ENCODE results near the gene ZMYM4. TPM values are rescaled to one million over a fixed set of nuclear protein-coding genes. Genes with fewer than 3 reads are reported as not detected.

The ZMYM4 gene
- polyA plus RNA-seq, 1 experiment = 58.3 TPM

DNA sequence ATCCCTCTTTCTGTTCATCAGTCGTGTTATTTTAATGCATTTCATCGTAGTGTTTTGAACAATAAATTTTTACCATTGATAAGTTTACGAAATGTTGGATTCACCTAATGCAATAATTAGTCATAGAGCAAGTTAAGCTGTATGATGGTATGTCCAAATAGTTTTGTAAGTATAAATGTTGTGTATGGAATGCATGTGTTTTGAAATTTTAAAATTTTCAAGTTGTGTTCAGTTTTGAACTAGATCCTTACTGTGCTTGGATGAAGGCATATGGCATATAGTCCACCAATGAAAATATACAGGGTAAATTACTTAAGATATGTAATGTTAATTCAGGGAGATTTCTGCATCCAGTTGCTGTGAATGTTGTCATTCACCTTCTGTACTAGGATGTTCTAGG lies 2.3 kb downstream of the ZMYM4 start:
- POLR2A ChIA-PET = no interaction called here
- CTCF ChIA-PET = interaction anchor here (1.0 to 1.2 kb wide), 2 partner anchors 48 to 69 kb away, joined by 3 to 5 read pairs; no protein-coding TSS in a partner anchor
- H3K9me3 ChIP-seq (ENCODE audit: control insufficient read depth, insufficient read depth, low read length) = no peaks in the 10 kb centered on the region
- no peak overlapping the region for H3K27ac ChIP-seq (ENCODE audit: low read depth, low read length)
- no peak overlapping the region for H3K4me3 ChIP-seq (ENCODE audit: low read depth, low read length)
- TF ChIP-seq, protein P1, sequence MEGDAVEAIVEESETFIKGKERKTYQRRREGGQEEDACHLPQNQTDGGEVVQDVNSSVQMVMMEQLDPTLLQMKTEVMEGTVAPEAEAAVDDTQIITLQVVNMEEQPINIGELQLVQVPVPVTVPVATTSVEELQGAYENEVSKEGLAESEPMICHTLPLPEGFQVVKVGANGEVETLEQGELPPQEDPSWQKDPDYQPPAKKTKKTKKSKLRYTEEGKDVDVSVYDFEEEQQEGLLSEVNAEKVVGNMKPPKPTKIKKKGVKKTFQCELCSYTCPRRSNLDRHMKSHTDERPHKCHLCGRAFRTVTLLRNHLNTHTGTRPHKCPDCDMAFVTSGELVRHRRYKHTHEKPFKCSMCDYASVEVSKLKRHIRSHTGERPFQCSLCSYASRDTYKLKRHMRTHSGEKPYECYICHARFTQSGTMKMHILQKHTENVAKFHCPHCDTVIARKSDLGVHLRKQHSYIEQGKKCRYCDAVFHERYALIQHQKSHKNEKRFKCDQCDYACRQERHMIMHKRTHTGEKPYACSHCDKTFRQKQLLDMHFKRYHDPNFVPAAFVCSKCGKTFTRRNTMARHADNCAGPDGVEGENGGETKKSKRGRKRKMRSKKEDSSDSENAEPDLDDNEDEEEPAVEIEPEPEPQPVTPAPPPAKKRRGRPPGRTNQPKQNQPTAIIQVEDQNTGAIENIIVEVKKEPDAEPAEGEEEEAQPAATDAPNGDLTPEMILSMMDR (IDR thresholded peaks at IDR 0.05; ENCODE audit: low read depth, low read length) = no peak
- no peak for DNase-seq (ENCODE audit: low read depth, low spot score)
- no peaks in the 10 kb centered on the region for H3K27me3 ChIP-seq (ENCODE audit: control insufficient read depth, insufficient read depth, low read length)

DNA sequence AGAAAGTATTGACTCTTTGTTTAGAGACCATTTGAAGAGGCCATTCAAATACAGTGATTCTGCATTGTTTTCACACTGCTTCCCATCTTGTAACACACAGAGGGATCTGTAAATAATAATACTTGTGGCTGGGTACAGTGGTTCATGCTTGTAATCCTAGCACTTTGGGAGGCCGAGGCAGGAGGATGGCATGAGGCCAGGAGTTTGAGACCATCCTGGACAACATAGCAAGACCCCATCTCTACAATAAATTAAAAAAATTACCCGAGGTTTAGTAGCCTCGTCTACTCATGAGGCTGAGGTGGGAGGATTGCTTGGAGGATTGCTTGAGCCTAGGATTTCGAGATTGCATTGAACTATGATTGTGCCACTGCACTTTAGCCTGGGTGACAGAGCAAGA lies 5.7 kb downstream of the ZMYM4 start:
- no peaks in the 10 kb centered on the region for H3K9me3 ChIP-seq (ENCODE audit: control insufficient read depth, insufficient read depth, low read length)
- H3K4me3 ChIP-seq (ENCODE audit: low read depth, low read length) = no peak overlapping the region
- H3K27me3 ChIP-seq (ENCODE audit: control insufficient read depth, insufficient read depth, low read length) = no peaks in the 10 kb centered on the region
- H3K27ac ChIP-seq (ENCODE audit: low read depth, low read length) = no peak overlapping the region
- TF ChIP-seq, protein P1 (IDR thresholded peaks at IDR 0.05; ENCODE audit: low read depth, low read length) = no peak
- no peak for DNase-seq (ENCODE audit: low read depth, low spot score)
- ChIA-PET CTCF (no interaction called here), POLR2A (no interaction called here)

DNA sequence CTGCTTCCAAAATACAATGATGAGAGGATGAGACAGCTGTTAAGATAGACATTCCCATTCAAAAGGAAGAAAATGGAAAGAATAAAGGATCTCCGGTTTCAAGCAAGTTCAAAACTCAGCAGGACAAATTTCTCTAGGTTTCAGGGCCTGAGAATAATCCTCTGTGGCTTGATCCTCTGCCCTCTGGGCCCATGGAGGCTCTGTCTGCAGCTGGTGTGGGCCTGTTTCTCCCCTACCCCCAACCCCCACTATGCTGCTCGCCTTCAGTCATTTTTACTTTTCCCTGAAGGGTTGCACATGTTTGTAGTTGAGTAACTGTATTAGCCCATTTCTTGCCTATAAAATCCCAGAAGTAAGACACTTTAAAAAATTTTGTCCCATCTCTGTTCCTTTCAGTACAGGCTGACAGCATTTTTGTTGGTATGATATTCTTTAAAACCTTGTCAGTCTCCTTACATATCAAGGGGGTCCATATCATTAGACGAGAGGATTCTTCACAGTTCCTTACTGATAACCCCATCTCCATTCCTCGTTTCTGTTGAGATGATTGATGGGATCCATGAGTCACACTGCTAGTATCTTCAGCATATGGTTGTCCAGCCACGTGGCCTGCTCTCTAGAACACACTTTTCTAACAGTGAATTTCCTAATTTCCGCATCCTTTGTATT lies 10.5 kb downstream of the ZMYM4 start:
- TF ChIP-seq, protein P1 (IDR thresholded peaks at IDR 0.05; ENCODE audit: low read depth, low read length) = no peak
- Histone ChIP-seq H3K9me3 (ENCODE audit: control insufficient read depth, insufficient read depth, low read length) (peaks cover 6% of the 10 kb centered on the region), H3K27me3 (ENCODE audit: control insufficient read depth, insufficient read depth, low read length) (no peaks in the 10 kb centered on the region), H3K4me3 (ENCODE audit: low read depth, low read length) (no peak overlapping the region), H3K27ac (ENCODE audit: low read depth, low read length) (no peak overlapping the region)
- ChIA-PET POLR2A (interaction anchor here (0.7 kb wide), 1 partner anchor 1172 kb away, joined by 4 read pairs; the partner anchor contains the start of gene OSCP1), CTCF (no interaction called here)
- no peak for DNase-seq (ENCODE audit: low read depth, low spot score)

DNA sequence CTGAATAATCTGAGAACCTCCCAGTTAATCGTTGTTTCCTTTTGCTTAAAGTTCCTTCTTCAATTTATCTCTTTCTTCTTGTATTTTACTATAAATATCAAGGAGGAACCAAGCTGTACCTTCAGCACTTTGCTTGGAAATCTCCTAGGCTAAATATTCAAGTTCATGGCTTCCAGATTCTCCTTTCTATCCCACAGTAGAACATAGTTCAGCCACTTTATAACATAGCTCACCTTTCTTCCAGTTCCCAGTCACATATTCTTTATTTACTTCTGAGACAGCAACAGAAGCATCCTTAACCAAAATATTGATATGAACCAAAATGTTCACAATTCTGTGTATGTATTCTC lies 11.0 kb downstream of the ZMYM4 start:
- Histone ChIP-seq H3K27me3 (ENCODE audit: control insufficient read depth, insufficient read depth, low read length) (no peaks in the 10 kb centered on the region), H3K27ac (ENCODE audit: low read depth, low read length) (no peak overlapping the region), H3K9me3 (ENCODE audit: control insufficient read depth, insufficient read depth, low read length) (peaks cover 7% of the 10 kb centered on the region), H3K4me3 (ENCODE audit: low read depth, low read length) (no peak overlapping the region)
- TF ChIP-seq, protein P1 (IDR thresholded peaks at IDR 0.05; ENCODE audit: low read depth, low read length) = no peak
- no peak for DNase-seq (ENCODE audit: low read depth, low spot score)
- POLR2A ChIA-PET = no interaction called here
- CTCF ChIA-PET = no interaction called here

DNA sequence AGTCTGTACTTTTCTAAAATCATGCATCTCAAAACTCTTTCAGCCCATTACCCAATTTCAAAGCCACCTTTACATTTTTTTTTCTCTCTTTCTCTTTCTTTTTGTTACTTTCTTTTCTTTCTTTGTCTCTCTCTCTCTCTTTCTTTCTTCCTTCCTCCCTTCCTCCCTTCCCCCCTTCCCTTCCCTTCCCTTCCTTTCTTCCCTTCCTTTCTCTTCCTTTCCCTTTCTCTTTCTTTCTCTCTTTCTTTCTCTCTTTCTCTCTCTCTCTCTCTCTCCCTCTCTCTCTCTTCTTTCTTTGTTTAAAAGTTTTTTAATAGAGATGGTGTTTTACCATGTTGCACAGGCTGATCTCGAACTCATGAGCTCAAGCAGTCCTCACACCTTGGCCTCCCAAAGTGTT lies 11.5 kb downstream of the ZMYM4 start:
- POLR2A ChIA-PET = no interaction called here
- TF ChIP-seq, protein P1 (IDR thresholded peaks at IDR 0.05; ENCODE audit: low read depth, low read length) = no peak

More for the DNA sequence above, 11.5 kb downstream of the ZMYM4 start:
- H3K9me3 ChIP-seq (ENCODE audit: control insufficient read depth, insufficient read depth, low read length) = peaks cover 7% of the 10 kb centered on the region
- no peak overlapping the region for H3K4me3 ChIP-seq (ENCODE audit: low read depth, low read length)
- no peaks in the 10 kb centered on the region for H3K27me3 ChIP-seq (ENCODE audit: control insufficient read depth, insufficient read depth, low read length)
- no peak for DNase-seq (ENCODE audit: low read depth, low spot score)
- CTCF ChIA-PET = no interaction called here
- no peak overlapping the region for H3K27ac ChIP-seq (ENCODE audit: low read depth, low read length)
